Islet precursor cell (in vitro differentiated cells): ENCODE results near the gene RBM14.
"Not testable (repeated sequence)": the region's sequence is repeated elsewhere in the genome, so short reads cannot be mapped to it uniquely, and the experiment has no call there.

Experiments used
- DNase-seq: peaks from one replicate; pipeline ENCODE4 v3.0.0-alpha.2; 2018

The RBM14 gene, protein sequence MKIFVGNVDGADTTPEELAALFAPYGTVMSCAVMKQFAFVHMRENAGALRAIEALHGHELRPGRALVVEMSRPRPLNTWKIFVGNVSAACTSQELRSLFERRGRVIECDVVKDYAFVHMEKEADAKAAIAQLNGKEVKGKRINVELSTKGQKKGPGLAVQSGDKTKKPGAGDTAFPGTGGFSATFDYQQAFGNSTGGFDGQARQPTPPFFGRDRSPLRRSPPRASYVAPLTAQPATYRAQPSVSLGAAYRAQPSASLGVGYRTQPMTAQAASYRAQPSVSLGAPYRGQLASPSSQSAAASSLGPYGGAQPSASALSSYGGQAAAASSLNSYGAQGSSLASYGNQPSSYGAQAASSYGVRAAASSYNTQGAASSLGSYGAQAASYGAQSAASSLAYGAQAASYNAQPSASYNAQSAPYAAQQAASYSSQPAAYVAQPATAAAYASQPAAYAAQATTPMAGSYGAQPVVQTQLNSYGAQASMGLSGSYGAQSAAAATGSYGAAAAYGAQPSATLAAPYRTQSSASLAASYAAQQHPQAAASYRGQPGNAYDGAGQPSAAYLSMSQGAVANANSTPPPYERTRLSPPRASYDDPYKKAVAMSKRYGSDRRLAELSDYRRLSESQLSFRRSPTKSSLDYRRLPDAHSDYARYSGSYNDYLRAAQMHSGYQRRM

DNA sequence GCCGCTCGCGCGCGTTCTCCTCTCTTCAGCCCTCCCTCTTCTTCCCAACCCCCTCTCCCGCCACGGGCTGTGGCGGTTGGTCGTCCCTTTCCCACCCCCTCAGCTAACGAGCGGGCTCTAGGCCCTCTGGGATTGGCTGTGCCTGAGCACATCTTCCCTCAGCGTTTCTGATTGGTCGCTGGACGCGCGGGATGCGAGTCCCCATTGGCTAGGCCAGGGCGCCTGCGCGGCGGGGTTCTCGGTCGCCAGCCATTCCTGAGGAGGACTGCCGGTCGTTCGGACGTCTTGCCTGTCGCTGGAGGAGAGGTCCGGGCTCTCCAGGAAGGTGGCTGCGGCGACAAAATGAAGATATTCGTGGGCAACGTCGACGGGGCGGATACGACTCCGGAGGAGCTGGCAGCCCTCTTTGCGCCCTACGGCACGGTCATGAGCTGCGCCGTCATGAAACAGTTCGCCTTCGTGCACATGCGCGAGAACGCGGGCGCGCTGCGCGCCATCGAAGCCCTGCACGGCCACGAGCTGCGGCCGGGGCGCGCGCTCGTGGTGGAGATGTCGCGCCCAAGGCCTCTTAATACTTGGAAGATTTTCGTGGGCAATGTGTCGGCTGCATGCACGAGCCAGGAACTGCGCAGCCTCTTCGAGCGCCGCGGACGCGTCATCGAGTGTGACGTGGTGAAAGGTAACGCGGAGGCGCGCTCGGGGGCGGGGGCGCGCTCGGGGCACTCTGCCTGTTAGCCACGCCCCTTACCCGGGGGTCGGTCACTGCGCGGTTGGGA, at the start of gene RBM14:
Gene RBM14 (plus strand): TSS at position 252 of the 776 bp plus-strand sequence. CDS start 91 bp downstream, at position 343.
- peak; percentile 100 for DNase-seq

DNA sequence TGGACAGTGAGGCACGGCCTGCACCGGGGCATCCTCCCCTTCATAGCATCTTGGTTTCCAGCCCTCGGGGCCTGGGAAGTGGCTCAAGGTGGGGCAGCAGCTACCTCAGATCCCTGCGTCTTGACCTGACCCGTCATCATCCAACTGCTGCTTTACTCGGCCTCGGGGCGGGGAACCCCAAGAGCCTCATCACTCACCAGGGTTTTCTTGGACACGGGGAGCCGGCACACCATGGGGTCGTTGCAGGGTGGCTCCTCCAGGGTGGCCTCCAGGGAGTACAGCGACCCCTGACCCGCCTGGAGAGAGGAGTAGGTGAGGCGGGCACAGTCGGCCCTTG, 48.7 kb upstream of the RBM14 start:
- DNase-seq, result peak; percentile 48

DNA sequence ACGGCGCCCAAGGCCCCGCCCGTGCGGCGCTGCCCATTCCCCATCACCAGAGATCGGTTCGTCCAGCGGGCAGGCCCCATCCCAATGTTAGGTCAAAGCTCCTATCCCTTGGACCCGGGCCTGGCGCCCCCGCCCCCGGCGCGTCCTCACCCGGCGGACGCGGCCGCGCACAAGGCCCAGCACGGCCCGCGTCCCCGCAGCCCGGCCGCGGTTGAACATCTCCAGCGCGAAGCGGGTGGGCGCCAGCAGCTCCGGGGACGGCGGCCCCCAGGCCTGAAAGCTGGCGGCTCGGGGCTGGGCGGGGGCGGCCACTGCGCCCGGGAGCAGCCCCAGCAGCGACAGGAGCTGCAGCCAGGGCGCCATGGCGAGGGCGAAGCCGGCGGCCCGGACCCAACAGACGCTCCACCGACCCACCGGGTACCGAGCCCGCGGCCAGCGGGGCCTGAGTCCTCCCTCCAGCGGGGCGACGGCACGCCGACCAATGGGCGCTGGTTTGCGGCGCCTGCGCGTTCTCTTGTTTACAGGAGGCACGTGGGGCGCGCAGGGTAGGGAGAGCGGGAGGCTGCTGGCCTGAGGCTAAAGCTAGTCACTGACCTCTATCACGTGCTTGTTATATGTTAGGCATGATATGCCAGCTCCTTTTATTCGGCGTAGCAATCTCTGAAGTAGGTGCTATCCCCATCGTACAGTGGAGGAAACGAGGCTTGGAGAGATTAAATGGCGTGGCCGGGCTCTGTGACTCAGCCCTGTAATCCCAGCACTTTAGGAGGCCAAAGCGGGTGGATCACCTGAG, 48.1 kb upstream of the RBM14 start, which contains the start of gene CTSF:
Gene CTSF (minus strand): TSS at position 483 of the 793 bp plus-strand sequence. CDS start 120 bp downstream, at position 363.
- DNase-seq, result peak; percentile 57

DNA sequence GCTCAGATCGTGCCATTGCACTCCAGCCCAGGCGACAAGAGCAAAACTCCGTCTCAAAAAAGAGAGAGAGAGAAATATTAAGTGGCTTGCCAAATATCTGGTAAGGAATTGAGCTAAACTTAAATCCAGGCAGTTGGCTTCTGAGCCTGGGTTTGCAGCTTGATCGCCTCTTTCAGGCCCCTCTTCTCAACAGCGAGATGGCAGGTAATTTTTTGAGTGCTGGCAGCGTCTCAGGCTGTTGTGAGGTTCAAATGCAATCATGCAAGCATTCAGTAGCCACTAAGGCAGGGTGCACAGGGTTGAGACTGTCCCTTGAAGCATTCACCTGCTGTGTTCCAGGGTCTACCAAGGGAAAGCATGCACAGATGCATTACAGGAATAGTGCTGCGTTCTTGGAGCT, 47.4 kb upstream of the RBM14 start:
- no peak for DNase-seq

DNA sequence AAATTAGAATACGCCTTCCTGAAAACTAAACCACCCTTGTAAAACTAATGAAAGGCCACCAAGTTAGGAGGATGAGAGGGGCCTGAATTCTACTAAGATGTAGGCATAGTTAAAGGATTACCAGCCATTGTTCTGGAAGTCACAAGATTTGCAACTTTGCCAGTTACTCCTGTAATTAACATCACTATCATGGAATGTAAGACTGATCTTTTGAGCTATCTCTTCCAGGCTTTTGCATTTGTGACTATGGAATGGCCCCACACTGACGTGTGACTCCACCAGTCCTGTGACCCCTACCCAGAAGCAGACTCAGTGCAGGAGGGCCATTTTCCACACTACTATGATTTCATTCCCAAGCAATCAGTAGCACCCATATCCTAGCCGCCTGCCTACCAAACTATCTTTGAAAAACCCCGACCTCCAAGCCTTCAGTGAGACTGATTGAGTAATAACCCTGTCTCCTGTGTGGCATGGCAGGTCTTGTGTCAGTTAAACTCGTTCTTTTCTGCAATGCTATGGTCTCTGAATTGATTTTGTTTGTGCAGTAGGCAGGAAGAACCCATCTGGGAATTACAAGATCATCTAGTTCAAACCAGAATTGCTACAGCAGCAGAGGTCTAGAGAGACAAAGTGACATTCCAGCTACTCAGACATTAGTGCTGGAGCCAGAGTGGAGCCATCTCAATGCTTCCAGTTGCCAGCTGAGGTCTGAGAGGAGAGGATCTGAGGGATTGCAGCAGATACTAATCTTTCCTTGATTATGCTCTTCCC, 46.2 kb upstream of the RBM14 start:
- peak; percentile 59 for DNase-seq

DNA sequence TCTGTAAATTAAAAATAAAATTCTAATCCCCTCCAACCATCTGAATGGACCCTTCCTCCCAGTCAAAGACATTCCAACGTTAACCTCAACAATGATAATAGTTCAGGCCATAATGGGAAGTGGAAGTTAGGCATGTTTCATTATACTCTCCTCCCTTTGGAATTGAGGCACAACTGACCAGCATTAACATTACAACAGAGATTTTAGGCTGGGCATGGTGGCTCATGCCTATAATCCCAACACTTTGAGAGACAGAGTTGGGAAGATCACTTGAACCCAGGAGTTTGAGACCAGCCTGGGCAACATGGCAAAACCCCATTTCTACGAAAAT, 45.6 kb upstream of the RBM14 start:
- no peak for DNase-seq

DNA sequence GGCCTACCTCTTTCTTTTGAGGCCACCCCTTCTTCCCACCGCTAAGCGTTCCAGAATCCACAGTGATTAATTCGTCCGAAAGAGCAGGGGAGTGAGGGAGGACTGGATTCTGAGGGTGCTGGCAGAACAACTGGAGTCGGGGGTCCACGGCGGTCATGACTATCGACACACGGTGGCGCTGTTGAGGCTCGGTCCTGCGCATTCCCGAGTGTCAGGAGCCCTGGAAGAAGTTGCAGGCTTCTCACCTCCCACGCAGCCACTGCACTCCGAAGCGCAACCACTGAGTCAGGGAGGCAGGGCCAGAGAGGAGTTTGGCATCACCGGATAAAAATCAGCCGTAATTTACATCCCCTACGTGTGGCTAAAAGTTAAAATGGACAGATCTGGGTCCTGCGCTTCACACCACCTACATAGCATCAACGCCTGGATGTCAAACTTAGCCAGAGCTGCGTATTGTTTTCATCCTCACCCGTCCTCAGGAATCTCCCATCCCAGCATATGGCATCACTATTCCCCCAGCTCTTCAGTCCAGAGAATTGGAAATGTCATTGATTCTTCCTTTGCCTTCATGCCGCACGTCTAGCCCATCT, 37.3 kb upstream of the RBM14 start:
- DNase-seq, result peak; percentile 85

DNA sequence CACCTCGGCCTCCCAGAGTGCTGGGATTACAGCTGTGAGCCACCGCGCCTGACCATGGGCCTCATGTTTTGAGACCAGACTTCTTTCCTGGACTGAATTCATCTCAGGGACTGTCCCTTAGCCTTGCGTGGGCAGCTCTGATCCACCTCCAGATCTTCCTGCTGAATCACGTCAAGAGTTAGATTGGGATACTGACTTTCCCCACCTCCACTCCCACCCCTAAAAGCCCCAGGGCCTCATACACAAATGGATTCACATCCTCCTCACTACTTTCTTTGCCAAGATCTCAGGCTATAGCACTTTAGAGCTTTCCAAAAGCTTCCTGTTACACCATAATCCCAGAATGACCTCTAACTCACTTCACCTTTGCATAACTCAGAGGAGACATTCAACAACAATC, 35.6 kb upstream of the RBM14 start:
- DNase-seq, result no peak

DNA sequence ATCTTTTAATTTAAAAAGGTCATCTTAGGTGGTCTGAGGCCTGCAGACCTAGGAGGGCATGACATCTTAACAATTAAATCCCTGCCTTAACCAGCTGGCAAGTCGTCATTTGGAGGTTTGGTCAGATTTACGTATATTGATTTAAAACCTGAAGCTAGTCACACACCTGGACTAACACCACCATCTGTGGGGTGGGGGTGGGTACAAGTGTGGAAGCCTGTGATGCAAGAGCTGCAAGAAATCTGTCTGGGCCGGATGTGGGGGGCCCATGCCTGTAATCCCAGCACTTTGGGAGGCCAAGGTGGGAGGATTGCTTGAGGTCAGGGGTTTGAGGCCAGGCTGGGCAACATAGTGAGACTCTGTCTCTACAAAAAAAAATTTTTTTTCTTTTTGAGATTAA, 35.2 kb upstream of the RBM14 start:
- DNase-seq, result no peak

DNA sequence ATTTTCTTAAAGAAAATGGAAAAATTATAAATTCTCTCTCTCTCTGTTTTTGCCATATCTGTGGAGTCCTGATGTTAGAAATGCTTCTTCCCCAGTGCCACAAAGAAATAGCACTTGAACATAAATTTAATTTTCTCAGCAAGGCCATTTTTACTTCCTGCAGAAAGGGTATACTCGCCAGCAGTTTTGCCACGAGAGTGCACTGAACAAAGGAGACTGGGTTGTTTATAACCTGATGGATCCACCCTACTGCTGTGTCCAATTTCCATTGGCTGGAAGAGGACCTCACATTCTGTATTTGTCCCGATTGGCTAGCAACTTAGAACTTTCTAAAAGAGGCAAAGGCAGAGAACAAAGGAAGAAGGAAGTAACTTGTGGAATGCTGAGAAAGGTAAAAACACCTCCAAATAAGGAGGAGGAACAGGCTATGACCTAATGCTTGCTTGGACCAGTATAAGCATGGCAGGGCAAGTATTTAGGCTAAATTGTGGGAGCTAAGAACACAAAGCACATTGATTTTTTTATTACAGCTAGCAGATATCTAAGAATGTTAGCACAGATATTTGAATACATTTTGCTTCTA, 33.8 kb upstream of the RBM14 start:
- DNase-seq, result peak; percentile 82

DNA sequence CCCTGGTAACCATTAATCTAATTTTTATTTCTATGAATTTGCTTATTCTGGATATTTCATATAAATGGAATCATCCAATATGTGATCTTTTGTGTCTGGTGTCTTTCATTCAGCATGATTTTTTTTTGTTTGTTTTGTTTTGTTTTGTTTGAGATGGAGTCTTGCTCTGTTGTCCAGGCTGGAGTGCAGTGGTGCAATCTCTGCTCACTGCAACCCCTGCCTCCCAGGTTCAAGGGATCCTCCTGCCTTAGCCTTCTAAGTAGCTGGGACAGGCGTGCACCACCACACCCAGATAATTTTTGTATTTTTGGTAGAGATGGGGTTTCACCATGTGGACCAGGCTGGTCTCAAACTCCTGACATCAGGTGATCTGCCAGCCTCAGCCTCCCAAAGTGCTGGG, 31.0 kb upstream of the RBM14 start:
- DNase-seq, result not testable (repeated sequence)

DNA sequence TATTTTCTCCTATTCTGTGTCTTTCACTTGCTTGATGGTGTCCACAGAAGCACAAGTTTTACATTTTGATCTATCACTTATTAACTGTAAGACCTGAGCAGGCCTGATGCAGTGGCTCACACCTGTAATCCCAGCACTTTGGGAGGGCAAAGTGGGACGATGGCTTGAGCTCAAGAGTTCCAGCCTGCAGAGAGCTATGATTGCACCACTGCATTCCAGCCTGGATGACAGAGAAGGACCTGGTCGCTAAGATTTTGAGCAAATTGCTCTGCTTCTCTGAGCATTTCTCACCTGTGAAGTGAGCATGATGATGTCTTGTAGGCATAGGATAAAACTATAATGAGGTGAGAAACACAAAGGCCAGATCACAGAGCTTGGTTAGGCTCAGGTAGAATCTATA, 30.3 kb upstream of the RBM14 start:
- DNase-seq, result no peak

DNA sequence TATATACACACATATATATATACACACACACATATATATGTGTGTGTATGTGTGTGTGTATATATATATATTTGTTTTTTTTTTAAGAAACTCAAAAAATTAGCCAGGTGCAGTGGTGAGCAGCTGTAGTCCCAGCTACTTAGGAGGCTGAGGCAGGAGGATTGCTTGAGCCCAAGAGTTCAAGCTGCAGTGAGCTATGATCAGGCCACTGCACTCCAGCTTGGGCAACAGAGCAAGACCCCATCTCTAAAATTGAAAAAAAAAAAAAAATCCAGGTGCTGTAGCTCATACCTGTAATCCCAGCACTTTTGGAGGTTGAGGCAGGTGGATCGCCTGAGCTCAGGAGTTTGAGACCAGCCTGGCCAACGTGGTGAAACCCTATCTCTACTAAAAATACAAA, 27.1 kb upstream of the RBM14 start:
- DNase-seq, result not testable (repeated sequence)

DNA sequence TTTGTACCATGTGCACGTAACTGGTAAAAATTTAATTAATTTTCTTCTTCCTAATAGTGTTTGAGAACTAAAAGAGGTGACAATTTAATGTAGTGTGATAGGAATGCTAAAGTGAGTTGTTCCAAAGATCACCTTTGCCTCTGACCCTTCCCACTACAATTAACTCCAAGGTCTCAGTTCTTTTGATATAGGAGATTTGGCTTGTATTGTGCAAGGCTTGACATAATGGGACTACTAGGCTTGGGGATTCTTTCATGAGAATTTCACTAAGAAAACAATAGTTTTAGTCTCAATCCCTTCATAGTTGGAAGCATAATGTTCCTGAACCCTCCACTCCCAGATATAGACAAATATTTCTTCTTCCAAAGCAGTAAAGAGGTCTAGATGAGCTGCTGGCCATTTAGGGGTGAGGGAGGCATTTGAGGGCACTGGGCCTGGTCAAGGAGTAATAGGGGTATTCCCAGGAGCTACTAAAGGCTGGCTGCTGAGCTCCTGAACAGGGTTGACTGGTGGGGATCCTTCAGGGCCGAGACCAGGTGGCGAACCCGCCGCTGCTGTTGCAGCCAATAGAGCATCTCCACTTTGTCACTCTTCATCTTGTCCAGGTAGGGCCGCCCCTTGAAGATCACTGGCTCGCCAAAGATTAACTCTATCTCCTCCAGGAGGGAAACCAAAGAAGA, 26.3 kb upstream of the RBM14 start:
- no peak for DNase-seq

DNA sequence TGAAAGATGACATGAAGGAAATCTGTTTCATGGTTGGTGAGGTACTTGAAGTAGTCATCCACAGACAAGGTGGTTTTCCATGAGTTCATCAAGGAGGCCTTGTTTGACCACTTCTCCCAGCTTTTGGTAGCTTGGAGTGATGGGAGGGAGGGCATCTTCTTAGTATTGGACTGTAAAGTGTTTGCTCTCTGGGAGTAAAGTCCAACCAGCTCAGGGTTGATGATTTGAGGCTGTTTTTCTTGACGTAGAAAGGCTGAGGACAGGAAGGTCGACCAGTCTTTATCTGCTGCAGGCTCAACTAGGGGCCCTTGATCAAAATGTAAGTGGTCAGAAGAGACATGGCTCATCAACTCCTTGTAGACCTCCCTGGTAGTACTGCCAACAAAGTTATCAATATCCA, 25.3 kb upstream of the RBM14 start:
- no peak for DNase-seq

DNA sequence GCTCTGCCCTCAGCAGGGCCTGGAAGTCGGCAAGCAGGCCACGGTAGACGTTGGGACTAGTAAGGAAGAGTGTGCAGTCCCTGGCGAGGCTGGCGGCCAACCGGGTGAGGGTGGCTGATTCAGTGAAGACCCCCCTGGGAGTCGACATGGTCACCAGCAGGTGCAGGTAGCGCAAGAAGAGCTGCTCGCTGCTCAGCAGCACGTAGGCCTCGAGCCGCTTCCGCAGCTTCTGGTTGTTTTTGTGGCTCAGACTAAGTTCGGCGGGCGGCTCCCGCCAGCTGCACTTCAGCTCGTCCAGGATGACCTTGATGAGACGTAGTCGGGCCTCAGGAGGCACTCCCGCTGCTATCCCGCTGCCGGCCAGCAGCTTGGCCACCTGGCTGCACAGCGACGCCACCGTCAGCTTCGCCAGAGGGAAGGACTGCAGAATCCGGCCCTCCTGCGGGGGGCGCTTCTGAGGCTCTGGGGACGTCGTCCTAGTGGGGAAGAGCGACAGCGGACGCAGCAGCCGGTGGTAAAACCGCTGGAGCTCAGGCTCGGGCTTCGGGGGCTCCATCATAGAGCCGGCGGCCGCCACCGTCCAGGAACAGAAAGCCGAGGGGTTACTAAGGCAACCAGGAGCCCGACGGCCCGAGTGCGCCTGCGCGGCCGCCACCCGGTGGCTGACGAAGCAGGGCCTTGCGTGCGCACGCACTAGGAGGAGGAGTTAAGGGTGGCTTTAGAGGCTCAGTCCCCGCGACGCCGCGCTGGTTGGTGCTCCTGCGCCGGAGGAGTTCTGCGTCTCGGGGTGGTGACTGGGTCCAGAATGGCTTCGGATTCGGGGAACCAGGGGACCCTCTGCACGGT, 23.8 kb upstream of the RBM14 start, which contains the start of the genes CCDC87 and CCS:
Gene CCDC87 (minus strand): TSS at position 607 of the 846 bp plus-strand sequence. CDS start 48 bp downstream, at position 559.
Gene CCS (plus strand): TSS at position 729 of the 846 bp plus-strand sequence. CDS start 77 bp downstream, at position 806.
- DNase-seq, result peak; percentile 97

DNA sequence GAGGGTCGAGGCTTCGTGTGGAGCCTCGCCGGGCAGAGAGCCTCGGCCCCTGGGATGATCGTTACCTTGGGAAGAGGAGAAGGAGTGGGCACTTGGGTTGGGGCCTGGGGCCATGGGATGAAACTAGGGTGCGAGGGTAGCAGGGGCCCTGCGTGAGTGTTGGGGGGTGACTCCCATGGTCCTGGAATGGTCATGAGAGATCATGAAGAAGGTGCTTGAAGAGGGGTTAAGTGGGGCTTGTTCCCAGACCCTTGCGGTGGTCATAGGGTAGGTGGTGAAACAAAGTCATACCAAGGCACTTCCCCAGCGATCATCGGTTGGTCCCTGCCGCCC, 23.2 kb upstream of the RBM14 start:
- DNase-seq, result no peak

DNA sequence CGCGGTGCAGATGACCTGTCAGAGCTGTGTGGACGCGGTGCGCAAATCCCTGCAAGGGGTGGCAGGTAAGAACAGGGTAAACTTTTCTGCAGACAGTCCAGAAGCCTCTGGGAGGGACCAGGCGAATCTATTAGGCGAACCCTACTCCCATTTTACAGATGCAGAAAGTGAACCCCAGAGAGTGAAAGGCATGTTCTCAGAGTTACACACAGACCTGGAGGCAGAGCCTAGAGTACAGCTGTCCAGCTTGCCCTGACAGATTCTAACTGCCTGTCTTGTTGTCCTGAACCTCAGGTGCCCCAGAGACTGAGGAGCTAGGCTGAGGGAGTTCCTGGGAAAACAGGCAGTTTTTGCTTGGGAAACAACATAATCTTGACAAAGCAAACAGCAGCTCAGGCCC, 22.8 kb upstream of the RBM14 start:
- no peak for DNase-seq

DNA sequence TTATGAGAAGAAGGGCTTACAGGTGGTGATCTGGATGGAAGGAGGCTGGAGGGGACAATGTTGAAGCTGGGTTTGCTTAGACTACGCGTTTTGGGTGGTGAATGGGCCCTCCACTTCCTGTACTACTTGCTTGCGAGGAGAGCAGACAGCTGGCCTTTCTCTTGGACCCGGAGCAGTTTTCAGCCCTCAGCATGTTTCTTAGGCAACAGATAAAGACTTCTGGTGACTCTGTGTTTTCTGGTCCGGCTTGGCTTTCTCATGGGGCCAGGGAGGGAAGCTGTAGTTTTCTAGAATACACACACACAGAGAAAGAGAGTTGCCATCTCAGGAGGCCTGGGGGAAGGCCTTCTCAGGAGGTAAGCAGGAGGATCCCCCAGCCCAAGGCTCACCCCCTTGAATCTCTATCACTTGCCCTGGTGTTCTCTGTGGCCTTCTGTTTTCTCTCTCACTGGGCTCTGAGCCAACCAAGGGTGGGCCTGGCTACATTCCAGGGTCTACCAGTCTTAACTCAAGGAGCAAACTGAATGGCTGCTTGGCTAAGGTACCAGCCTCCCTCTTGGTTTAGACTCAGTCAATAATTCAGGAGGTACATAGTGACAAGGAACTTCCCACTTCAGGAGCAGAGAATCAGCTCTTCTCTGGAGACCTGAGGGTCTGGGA, 21.1 kb upstream of the RBM14 start:
- no peak for DNase-seq
